ENCODE measurements around the gene XCR1.

Gene XCR1

DNA sequence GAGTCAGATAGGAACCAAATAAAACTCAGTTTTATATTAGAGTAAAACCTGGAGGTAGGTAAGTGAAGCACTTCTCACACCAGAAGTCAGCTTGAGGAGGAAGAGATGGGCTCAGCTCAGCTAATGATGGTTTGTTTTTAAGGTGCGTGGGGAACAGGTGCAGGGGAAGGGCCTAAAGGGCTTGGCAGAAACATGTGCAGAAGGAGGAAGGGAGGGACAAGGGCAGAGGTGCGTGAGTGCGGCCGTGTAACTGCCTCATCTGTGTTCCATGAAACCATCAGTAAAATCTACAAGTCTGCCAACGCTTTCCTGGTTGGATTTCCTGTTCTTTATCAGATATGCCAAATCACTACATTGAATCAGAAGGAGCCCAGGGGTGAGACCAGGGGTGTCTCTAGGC is 51.6 kb downstream of the XCR1 start:
- Histone ChIP-seq H3K9me3 (ENCODE audit: control insufficient read depth, low read length) (no peaks in the 10 kb centered on the region), H3K4me2 (ENCODE audit: low read length) (no peak overlapping the region), H3K9ac (no peak overlapping the region), H3K4me1 (no peaks in the 10 kb centered on the region), H2AFZ (no peak overlapping the region), H3K27ac (no peak overlapping the region), H3K79me2 (no peaks in the 10 kb centered on the region), H3K4me3 (ENCODE audit: low read depth, low read length) (no peak overlapping the region), H3K36me3 (ENCODE audit: control insufficient read depth, insufficient read depth, low read length) (no peaks in the 10 kb centered on the region), H3K27me3 (ENCODE audit: control insufficient read depth, insufficient read depth, low read length) (no peaks in the 10 kb centered on the region)
- TF ChIP-seq, protein P1, sequence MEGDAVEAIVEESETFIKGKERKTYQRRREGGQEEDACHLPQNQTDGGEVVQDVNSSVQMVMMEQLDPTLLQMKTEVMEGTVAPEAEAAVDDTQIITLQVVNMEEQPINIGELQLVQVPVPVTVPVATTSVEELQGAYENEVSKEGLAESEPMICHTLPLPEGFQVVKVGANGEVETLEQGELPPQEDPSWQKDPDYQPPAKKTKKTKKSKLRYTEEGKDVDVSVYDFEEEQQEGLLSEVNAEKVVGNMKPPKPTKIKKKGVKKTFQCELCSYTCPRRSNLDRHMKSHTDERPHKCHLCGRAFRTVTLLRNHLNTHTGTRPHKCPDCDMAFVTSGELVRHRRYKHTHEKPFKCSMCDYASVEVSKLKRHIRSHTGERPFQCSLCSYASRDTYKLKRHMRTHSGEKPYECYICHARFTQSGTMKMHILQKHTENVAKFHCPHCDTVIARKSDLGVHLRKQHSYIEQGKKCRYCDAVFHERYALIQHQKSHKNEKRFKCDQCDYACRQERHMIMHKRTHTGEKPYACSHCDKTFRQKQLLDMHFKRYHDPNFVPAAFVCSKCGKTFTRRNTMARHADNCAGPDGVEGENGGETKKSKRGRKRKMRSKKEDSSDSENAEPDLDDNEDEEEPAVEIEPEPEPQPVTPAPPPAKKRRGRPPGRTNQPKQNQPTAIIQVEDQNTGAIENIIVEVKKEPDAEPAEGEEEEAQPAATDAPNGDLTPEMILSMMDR (IDR thresholded peaks at IDR 0.05): no peak

DNA sequence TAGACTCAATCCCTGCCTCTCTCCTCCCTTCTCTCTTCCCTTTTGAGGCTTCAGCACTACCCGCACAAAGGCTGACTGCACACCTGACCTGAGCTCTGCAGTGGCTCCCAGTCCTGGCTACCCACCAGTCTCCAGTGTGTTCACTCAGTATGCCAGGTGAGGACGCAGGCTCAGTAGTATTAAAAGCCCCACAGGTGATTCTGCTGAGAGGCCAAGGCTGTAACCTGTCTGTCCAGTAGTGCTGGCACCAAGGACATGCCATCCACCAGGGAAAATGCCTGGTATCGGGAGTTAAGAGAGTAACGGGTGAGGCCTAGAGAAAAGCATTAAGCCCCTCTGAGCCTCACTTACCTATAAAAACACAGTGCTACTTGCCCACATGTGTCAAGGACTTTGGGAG is 52.6 kb downstream of the XCR1 start:
- H3K79me2 ChIP-seq: no peaks in the 10 kb centered on the region
- no peaks in the 10 kb centered on the region for H3K9me3 ChIP-seq (ENCODE audit: control insufficient read depth, low read length)
- H3K9ac ChIP-seq: no peak overlapping the region
- no peak overlapping the region for H3K4me3 ChIP-seq (ENCODE audit: low read depth, low read length)
- H3K27me3 ChIP-seq (ENCODE audit: control insufficient read depth, insufficient read depth, low read length): no peaks in the 10 kb centered on the region
- no peak overlapping the region for H2AFZ ChIP-seq
- no peaks in the 10 kb centered on the region for H3K36me3 ChIP-seq (ENCODE audit: control insufficient read depth, insufficient read depth, low read length)
- H3K27ac ChIP-seq: no peak overlapping the region
- no peaks in the 10 kb centered on the region for H3K4me1 ChIP-seq
- TF ChIP-seq, protein P1 (IDR thresholded peaks at IDR 0.05): no peak
- no peak overlapping the region for H3K4me2 ChIP-seq (ENCODE audit: low read length)

DNA sequence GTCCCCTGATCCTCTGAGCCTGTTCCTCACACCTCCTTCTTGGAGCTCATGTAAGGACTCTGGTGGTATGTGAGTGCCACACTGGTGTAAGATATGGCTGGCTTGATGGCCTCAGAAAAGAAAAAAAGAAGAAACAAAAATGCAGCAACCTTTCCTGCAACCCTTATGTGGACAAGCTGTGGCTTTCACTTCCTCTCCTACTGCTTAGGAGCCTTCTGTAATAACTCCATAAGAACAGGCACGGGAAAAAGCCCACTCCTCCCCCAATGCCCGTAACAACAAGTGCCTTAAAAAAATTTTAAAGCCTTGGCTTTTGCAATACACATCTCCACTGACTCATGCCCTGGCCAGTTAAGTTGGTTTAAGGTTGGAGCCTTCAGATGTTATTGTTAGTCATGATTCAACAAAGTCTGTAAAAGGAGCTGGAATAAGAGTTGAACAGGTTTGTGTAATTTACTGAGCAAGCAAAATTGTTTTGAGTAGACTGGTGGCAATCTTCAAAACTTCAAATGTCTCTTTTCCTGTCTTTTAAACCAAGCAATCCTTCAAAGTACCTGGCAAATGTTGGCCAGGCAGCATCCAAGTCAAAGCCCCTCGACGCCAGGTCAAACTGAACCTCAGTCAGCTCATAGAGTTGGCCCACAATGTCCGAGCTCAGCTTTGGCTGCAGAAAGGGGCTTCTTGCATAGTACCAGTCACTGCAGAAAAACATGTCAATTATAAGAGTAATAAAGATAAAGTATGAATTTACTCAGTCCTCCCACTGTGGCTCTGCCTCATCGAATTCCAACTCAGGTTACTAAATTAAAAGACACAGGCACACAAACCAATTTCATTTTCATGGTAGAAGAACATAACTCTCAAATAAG is 54.5 kb downstream of the XCR1 start:
- H3K27me3 ChIP-seq (ENCODE audit: control insufficient read depth, insufficient read depth, low read length): no peaks in the 10 kb centered on the region
- H3K9ac ChIP-seq: no peak overlapping the region
- no peak overlapping the region for H3K4me2 ChIP-seq (ENCODE audit: low read length)
- TF ChIP-seq, protein P1 (IDR thresholded peaks at IDR 0.05): no peak
- H3K27ac ChIP-seq: no peak overlapping the region
- no peak overlapping the region for H2AFZ ChIP-seq
- H3K9me3 ChIP-seq (ENCODE audit: control insufficient read depth, low read length): no peaks in the 10 kb centered on the region
- H3K4me3 ChIP-seq (ENCODE audit: low read depth, low read length): no peak overlapping the region
- no peaks in the 10 kb centered on the region for H3K4me1 ChIP-seq
- H3K79me2 ChIP-seq: no peaks in the 10 kb centered on the region
- no peaks in the 10 kb centered on the region for H3K36me3 ChIP-seq (ENCODE audit: control insufficient read depth, insufficient read depth, low read length)

DNA sequence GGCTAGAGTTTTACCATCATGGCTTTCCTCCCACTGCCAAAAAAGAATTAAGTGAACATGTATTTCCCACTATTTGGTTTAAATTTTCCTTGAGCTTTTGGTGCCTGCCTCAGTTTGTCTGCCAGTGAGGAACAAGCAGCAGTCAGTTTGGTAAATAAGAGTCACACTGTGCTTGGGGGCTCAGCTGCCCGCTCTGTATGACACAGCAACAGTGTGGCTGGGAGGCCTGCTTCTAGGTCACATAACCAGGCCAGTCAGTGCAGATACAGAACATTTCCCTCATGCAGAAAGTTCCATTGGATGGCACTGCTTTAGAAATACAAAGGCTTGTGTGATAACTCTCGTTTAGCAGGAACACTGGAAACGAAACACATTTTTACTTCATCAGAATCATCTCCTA is 57.3 kb downstream of the XCR1 start:
- no peaks in the 10 kb centered on the region for H3K4me1 ChIP-seq
- H3K79me2 ChIP-seq: no peaks in the 10 kb centered on the region
- H3K27me3 ChIP-seq (ENCODE audit: control insufficient read depth, insufficient read depth, low read length): no peaks in the 10 kb centered on the region
- H3K36me3 ChIP-seq (ENCODE audit: control insufficient read depth, insufficient read depth, low read length): no peaks in the 10 kb centered on the region
- H3K9me3 ChIP-seq (ENCODE audit: control insufficient read depth, low read length): no peaks in the 10 kb centered on the region
- H2AFZ ChIP-seq: no peak overlapping the region
- TF ChIP-seq, protein P1 (IDR thresholded peaks at IDR 0.05): no peak
- no peak overlapping the region for H3K27ac ChIP-seq
- no peak overlapping the region for H3K4me3 ChIP-seq (ENCODE audit: low read depth, low read length)
- no peak overlapping the region for H3K4me2 ChIP-seq (ENCODE audit: low read length)
- no peak overlapping the region for H3K9ac ChIP-seq

DNA sequence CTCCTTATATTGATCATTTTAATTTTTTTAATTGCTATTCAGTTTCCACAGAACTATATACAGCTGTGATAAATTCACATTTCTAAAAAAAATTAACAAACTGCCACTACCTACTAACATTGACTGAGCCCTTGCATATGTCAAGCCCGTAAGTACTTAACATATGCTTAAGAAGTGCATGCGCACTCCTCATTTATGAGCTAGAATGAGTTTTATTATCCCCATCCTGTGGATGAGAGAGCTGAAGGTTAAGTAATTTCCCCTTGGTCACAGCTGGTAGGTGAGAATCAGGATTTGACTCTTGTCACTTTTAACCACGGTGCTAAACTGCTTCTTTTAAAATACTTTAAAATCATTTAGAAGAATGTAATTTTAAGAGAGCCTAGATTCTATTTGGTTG is 58.2 kb downstream of the XCR1 start:
- H3K9me3 ChIP-seq (ENCODE audit: control insufficient read depth, low read length): no peaks in the 10 kb centered on the region
- no peak overlapping the region for H3K9ac ChIP-seq
- H3K4me3 ChIP-seq (ENCODE audit: low read depth, low read length): no peak overlapping the region
- TF ChIP-seq, protein P1 (IDR thresholded peaks at IDR 0.05): no peak
- no peaks in the 10 kb centered on the region for H3K4me1 ChIP-seq
- H3K27me3 ChIP-seq (ENCODE audit: control insufficient read depth, insufficient read depth, low read length): no peaks in the 10 kb centered on the region
- H2AFZ ChIP-seq: no peak overlapping the region
- H3K79me2 ChIP-seq: no peaks in the 10 kb centered on the region
- H3K36me3 ChIP-seq (ENCODE audit: control insufficient read depth, insufficient read depth, low read length): no peaks in the 10 kb centered on the region
- H3K4me2 ChIP-seq (ENCODE audit: low read length): no peak overlapping the region
- H3K27ac ChIP-seq: no peak overlapping the region
